Brain microvascular endothelial cell (primary cell): ENCODE measurements around the gene SRCAP.
"Not testable (repeated sequence)": the region's sequence is repeated elsewhere in the genome, so short reads cannot be mapped to it uniquely, and the experiment has no call there.

ENCODE experiments used
- DNase-seq: peaks from one replicate; pipeline ENCODE4 v3.0.0-alpha.2; 2020
- H3K27ac ChIP-seq: fragments of 250-450 bp; sonication (Bioruptor Pico); 2 replicates; pipeline ENCODE4 v1.5.1; 2020; ENCODE audit warnings: mild to moderate bottlenecking, moderate library complexity
- H3K27me3 ChIP-seq: fragments of 250-450 bp; sonication (Bioruptor Pico); replicated peaks from 2 replicates; pipeline ENCODE4 v1.5.1; 2020; ENCODE audit warnings: mild to moderate bottlenecking
- H3K36me3 ChIP-seq: fragments of 250-450 bp; sonication (Bioruptor Pico); replicated peaks from 2 replicates; pipeline ENCODE4 v1.5.1; 2020; ENCODE audit warnings: mild to moderate bottlenecking
- H3K4me3 ChIP-seq: 2 replicates; pipeline ENCODE4 v1.5.1; 2011; ENCODE audit warnings: low read depth, mild to moderate bottlenecking, control low read depth, low read length, moderate library complexity
- CTCF ChIP-seq: IDR thresholded peaks from 2 replicates; pipeline ENCODE4 v1.5.1; 2011; ENCODE audit warnings: low read depth, mild to moderate bottlenecking, moderate library complexity, low read length, control low read depth, inconsistent platforms; ENCODE audit errors: missing control alignments
- in situ Hi-C: cut with HindIII; loops from 2 replicates; pipeline ENCODE4 v1.10.0; 2017; ENCODE audit warnings: low sequenced_read_pairs, low pct_ligation_motif_present

The SRCAP gene

GRCh38 chr16:30699615-30700099 is 686 bp downstream of the SRCAP start:
- H3K27ac ChIP-seq: peak overlapping the region; percentile 100
- H3K4me3 ChIP-seq: peak overlapping the region; percentile 98
- TF ChIP-seq CTCF: no peak
- no peaks in the 10 kb centered on the region for H3K27me3 ChIP-seq
- H3K36me3 ChIP-seq: peaks cover 30% of the 10 kb centered on the region
- DNase-seq: no peak
- in situ Hi-C loops: no loop called here

DNA sequence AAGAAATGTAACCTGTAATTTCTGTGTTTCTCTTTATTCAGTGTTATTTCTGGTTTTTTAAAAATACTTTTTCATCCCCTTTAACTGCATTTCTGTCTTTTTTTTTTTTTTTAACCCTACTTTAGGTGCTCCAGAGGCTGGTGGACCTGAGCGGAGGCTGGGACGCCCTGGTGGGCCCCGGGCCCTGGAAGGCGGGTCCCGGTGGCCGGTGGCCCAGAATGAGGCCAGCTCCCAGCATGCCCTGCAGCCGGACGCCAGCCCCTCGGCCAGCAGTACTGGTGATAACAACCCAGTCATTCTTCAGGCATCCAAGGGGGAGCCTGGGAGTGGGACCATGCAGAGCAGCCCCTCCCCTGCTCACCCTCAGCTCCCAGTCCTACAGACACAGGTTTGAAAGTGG is 1.5 kb downstream of the SRCAP start:
- peak; percentile 63 for DNase-seq
- Histone ChIP-seq H3K27ac (peak overlapping the region; percentile 60), H3K4me3 (no peak overlapping the region), H3K27me3 (no peaks in the 10 kb centered on the region), H3K36me3 (peaks cover 38% of the 10 kb centered on the region)
- in situ Hi-C loops: no loop called here
- TF ChIP-seq CTCF: no peak

DNA sequence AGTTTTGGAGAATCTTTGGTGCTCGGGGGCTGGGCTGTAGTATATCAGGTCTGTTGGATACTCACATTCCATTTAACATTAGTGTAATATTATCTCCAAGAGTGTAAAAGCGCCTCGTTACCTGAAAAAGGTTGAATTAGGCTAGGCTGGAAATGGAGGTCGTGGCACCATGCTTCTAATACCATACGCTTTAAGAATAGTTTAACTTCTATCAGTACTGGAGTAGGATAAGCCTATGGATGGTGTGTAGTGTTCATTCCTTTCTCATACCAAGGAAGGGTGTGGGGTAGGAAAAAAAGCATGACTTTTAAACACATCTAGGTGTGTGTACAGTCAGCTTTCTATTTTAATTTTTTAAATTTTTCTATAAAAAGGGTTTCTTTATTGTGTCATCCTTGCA is 2.0 kb downstream of the SRCAP start:
- H3K27me3 ChIP-seq: no peaks in the 10 kb centered on the region
- in situ Hi-C loops: no loop called here
- H3K27ac ChIP-seq: peak overlapping the region; percentile 60
- no peak overlapping the region for H3K4me3 ChIP-seq
- no peak for DNase-seq
- peaks cover 43% of the 10 kb centered on the region for H3K36me3 ChIP-seq
- TF ChIP-seq CTCF: no peak

DNA sequence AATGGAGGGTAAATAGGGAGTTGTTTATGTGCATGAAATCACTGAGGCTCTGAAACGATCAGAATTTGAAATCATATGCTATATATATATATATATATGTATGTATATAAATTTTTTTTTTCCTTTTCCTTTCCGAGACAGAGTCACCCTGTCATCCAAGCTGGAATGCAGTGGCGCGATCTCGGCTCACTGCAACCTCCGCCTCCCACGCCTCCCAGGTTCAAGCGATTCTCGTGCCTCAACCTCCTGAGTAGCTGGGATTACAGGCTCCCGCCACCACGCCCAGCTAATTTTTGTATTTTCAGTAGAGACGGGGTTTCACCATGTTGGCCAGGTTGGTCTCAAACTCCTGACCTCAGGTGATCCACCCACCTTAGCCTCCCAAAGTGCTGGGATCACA is 4.1 kb downstream of the SRCAP start:
- H3K36me3 ChIP-seq: peaks cover 62% of the 10 kb centered on the region
- H3K4me3 ChIP-seq, H3K27me3 ChIP-seq, in situ Hi-C loops, DNase-seq, H3K27ac ChIP-seq: not testable (repeated sequence)

GRCh38 chr16:30703971-30704370 is 5.0 kb downstream of the SRCAP start:
- in situ Hi-C loops: no loop called here
- H3K27me3 ChIP-seq: no peaks in the 10 kb centered on the region
- peaks cover 71% of the 10 kb centered on the region for H3K36me3 ChIP-seq
- no peak overlapping the region for H3K4me3 ChIP-seq
- no peak overlapping the region for H3K27ac ChIP-seq
- no peak for DNase-seq
- no peak for TF ChIP-seq CTCF

DNA sequence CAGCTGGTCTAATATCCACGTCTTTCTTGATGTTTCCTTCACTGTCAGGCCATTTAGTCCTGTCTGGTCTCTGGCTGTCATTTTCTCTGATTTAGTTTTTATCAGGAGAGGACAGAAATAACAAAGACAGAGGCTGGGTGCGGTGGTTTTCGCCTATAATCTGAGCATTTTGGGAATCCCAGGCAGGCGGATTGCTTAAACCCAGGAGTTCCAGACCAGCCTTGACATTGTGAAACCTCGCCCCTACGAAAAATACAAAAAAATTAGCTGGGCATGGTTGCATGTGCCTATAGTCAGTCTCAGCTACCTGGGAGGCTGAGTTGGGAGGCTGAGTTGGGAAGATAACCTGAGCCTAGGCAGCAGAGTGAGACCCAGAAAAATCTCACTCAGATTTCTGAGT is 7.1 kb downstream of the SRCAP start:
- DNase-seq: no peak
- no peaks in the 10 kb centered on the region for H3K27me3 ChIP-seq
- H3K27ac ChIP-seq: no peak overlapping the region
- H3K36me3 ChIP-seq: peaks cover 86% of the 10 kb centered on the region
- in situ Hi-C loops: no loop called here
- TF ChIP-seq CTCF: no peak
- H3K4me3 ChIP-seq: no peak overlapping the region
